ENCODE measurements around the gene ACAD9. TPM values are rescaled to one million over a fixed set of nuclear protein-coding genes. Genes with fewer than 3 reads are reported as not detected.

The ACAD9 gene
- total and polyA plus RNA-seq, 3 experiments from 2014 or later, result 19.8 to 51.2 (median 50.5) TPM

- H3K27me3 Mint-ChIP-seq, result peaks cover 2 to 12% of the 10 kb centered on the region in 2 donors
- H3K27ac Mint-ChIP-seq, result no peak overlapping the region
- Histone ChIP-seq H3K4me1 (ENCODE audit: insufficient read depth, low read length) (no peaks in the 10 kb centered on the region), H3K4me3 (ENCODE audit: low read length) (no peak overlapping the region), H3K27ac (ENCODE audit: low read depth, low read length) (no peak overlapping the region), H3K9me3 (ENCODE audit: low read length) (no peaks in the 10 kb centered on the region), H3K27me3 (ENCODE audit: insufficient read depth, low read length, poor library complexity, severe bottlenecking) (no peaks in the 10 kb centered on the region), H3K36me3 (ENCODE audit: insufficient read depth, low read length) (no peaks in the 10 kb centered on the region)
- ChIA-PET POLR2A (no interaction called here), CTCF (no interaction called here)
- no peaks in the 10 kb centered on the region for H3K4me1 Mint-ChIP-seq
- no peaks in the 10 kb centered on the region for H3K36me3 Mint-ChIP-seq
- H3K9me3 Mint-ChIP-seq, result peaks cover 0 to 4% (median 0%) of the 10 kb centered on the region in 5 donors
- H3K4me3 Mint-ChIP-seq, result no peak overlapping the region
- DNase-seq, result no peak
Measured at GRCh38 chr3:128949158-128949557, 69.7 kb downstream of the ACAD9 start.

DNA sequence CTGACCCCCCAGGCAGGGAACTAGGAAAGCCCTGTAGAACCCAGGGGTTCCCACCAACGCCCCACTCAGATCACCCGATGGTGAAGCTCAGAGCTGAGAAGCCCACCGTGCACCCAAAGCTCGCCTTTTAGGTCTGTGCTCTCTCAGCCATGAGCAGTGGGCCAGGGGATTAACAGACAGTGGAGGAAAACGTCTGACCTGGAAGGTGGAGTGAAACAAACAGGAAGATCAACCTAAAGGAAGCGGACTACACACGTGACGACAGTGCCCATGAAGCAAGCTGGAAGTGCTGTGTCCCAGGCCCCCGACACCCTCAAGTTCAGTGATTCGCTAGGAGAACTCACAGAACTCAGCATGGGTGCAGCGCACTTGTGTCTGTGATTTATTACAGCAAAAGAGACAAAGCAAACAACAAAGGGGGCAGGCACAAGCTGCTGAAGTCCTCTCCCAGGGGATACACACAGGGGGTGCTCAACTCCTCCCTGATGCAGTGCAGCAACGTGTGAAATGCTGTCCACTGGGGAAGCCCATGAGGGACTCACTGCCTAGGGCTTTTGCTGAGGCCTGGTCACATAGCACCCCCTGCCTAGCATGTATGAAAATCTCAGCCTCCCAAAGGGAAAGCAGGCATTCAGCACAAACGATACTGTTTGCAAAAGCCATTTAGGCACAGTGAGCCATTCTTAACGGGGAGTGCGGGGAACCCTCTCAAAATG lies 71.0 kb downstream of the ACAD9 start:
- no peak for DNase-seq
- POLR2A ChIA-PET, result no interaction called here
- Histone ChIP-seq H3K4me3 (ENCODE audit: low read length) (no peak overlapping the region), H3K4me1 (ENCODE audit: insufficient read depth, low read length) (no peaks in the 10 kb centered on the region), H3K36me3 (ENCODE audit: insufficient read depth, low read length) (no peaks in the 10 kb centered on the region), H3K9me3 (ENCODE audit: low read length) (no peaks in the 10 kb centered on the region), H3K27me3 (ENCODE audit: insufficient read depth, low read length, poor library complexity, severe bottlenecking) (no peaks in the 10 kb centered on the region), H3K27ac (ENCODE audit: low read depth, low read length) (no peak overlapping the region)
- Mint-ChIP-seq H3K4me3 (no peak overlapping the region), H3K27ac (peak overlapping the region in 1 of 8 donors; percentile 50), H3K27me3 (peaks cover 2 to 3% of the 10 kb centered on the region in 2 donors), H3K9me3 (peaks cover 0 to 4% (median 0%) of the 10 kb centered on the region in 5 donors), H3K4me1 (no peaks in the 10 kb centered on the region), H3K36me3 (no peaks in the 10 kb centered on the region)
- CTCF ChIA-PET, result no interaction called here

GRCh38 chr3:128956440-128956839 lies 77.0 kb downstream of the ACAD9 start:
- Mint-ChIP-seq H3K27me3 (peaks cover 5 to 8% of the 10 kb centered on the region in 2 donors), H3K4me1 (no peaks in the 10 kb centered on the region), H3K9me3 (peaks cover 0 to 4% (median 3%) of the 10 kb centered on the region in 5 donors), H3K4me3 (no peak overlapping the region), H3K36me3 (peaks cover 0 to 1% (median 0%) of the 10 kb centered on the region in 3 donors), H3K27ac (no peak overlapping the region)
- Histone ChIP-seq H3K27me3 (ENCODE audit: insufficient read depth, low read length, poor library complexity, severe bottlenecking) (no peaks in the 10 kb centered on the region), H3K36me3 (ENCODE audit: insufficient read depth, low read length) (no peaks in the 10 kb centered on the region), H3K27ac (ENCODE audit: low read depth, low read length) (no peak overlapping the region), H3K4me3 (ENCODE audit: low read length) (no peak overlapping the region), H3K9me3 (ENCODE audit: low read length) (no peaks in the 10 kb centered on the region), H3K4me1 (ENCODE audit: insufficient read depth, low read length) (no peaks in the 10 kb centered on the region)
- CTCF ChIA-PET, result no interaction called here
- POLR2A ChIA-PET, result no interaction called here
- DNase-seq, result no peak

Other genes with a start within 250 kb of the ACAD9 start
- gene RPN1, start 228.8 kb upstream of the ACAD9 start, total RNA-seq, result 100 to 1,000 TPM; 188 to 194 TPM
- gene RPN1, start 228.8 kb upstream of the ACAD9 start, polyA plus RNA-seq, result 294 TPM
- gene RAB7A, start 153.4 kb upstream of the ACAD9 start, total RNA-seq, result 100 to 1,000 TPM; 260 to 285 TPM
- 206 TPM for gene RAB7A, start 153.4 kb upstream of the ACAD9 start, polyA plus RNA-seq
- gene CFAP92, start 114.5 kb downstream of the ACAD9 start, total RNA-seq, result under 1 TPM in 1 of 2 experiments, not detected in 1; 0.13 TPM
- 0.24 TPM for gene CFAP92, start 114.5 kb downstream of the ACAD9 start, polyA plus RNA-seq
- under 1 TPM in 1 of 2 experiments, not detected in 1; 0.11 TPM for gene EFCC1, start 121.7 kb downstream of the ACAD9 start, total RNA-seq
- gene EFCC1, start 121.7 kb downstream of the ACAD9 start, polyA plus RNA-seq, result 0.22 TPM
- gene GP9, start 181.2 kb downstream of the ACAD9 start, total RNA-seq, result not detected
- gene GP9, start 181.2 kb downstream of the ACAD9 start, polyA plus RNA-seq, result not detected
- gene RAB43, start 242.2 kb downstream of the ACAD9 start, total RNA-seq, result 10 to 100 TPM; 22.9 to 28.6 TPM
- gene RAB43, start 242.2 kb downstream of the ACAD9 start, polyA plus RNA-seq, result 14.9 TPM